ENCODE measurements around the gene PHKG1. TPM values are rescaled to one million over a fixed set of nuclear protein-coding genes. Genes with fewer than 3 reads are reported as not detected.
"Not testable (repeated sequence)": the region's sequence is repeated elsewhere in the genome, so short reads cannot be mapped to it uniquely, and the experiment has no call there.

Gene PHKG1
- total RNA-seq, 2 donors from 2014 or later: 3.7 to 3.8 TPM

DNA sequence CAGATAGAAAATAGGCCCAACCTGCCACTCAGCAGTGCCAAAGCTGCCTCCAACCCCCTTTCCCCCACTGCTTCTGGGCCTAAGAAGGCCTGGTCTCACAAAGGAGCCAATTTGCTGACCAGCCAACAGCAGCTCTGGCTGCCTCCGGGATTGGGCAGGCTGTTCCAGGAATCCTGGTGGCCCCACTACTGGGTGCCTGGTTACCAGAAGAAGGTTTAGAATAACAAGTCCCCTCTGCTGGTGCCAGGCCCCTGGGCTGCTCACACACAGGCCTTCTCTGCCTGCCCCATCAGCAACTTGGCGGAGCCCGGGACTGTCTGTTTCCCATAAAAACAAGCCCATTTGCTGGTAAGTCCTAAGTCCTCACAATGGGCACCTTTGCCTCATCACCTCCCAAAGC is 1.2 kb downstream of the PHKG1 start:
- intact Hi-C loops (cut with DNase I): no loop called here
- peak; percentile 87 for DNase-seq (ENCODE audit: low spot score)

DNA sequence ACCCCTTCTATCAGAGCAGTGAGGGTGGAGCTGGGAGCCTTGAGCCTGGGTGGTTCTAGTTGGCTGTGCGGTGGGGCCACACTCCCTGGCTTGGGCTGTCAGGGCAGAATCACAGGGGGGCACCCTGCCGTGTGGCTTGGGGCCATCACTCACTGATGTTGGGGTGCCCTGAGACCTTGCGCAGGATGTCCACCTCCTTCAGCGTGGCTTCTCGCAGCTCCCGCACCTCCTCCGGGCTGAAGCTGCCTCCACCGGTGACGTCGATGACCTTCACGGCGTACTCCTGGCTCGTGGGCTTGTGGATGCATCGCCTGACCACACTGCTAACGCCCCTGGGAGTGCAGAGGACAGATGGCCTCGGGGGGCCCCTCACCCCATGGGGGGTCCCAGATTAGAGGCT is 5.3 kb downstream of the PHKG1 start:
- peak; percentile 62 for DNase-seq (ENCODE audit: low spot score)
- intact Hi-C loops (cut with DNase I): no loop called here

DNA sequence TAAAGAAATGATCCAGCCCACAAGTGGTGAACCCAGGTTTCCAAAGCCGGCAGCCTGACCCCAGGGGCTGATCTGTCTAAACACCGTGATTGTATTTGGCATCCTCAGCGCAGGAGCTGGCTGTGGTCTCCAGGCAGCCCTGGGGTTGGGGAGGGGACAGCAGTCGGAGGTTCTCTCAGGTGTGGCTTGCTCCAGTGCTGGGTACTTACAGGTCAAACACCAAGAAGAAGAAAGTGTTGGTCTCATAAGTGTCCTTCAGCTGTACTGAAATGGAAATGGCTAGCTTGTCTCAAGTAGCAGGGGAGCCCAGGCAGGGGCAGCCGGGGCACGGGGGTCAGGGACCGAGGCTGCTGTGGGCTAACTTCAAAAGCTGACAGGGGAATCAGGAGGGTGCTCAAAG is 6.0 kb downstream of the PHKG1 start:
- intact Hi-C loops (cut with DNase I): no loop called here
- DNase-seq (ENCODE audit: low spot score): peak; percentile 58

DNA sequence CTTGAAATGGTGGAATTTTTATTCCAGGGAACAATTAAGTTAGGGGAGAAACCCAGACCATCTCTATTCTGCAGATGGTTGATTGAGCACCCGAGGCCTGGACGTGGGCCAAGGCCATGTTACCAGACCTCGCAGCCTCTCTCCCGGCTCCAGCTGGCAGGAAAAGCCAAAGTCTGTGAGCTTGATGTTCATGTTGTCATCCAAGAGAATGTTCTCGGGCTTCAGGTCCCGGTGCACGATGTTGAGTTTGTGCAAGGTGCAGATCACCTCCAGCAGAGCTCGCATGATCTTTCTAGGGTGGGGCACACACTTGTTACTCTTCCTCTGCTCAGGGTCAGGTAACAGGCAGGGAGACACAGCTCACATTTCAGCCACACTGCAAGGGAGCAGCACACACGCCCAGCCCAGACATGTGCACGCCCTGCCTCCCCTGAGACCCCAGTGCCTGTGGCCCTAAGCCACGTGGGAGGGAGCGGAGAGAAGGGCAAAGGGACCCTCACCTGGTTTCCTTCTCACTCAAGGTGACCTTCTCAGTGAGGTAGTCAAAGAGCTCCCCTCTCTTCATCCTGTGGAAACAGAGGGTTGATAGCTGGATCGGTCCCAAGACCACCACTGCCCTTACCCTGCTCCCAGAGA is 9.5 kb downstream of the PHKG1 start:
- intact Hi-C loops (cut with DNase I): no loop called here
- peak; percentile 84 for DNase-seq (ENCODE audit: low spot score)

DNA sequence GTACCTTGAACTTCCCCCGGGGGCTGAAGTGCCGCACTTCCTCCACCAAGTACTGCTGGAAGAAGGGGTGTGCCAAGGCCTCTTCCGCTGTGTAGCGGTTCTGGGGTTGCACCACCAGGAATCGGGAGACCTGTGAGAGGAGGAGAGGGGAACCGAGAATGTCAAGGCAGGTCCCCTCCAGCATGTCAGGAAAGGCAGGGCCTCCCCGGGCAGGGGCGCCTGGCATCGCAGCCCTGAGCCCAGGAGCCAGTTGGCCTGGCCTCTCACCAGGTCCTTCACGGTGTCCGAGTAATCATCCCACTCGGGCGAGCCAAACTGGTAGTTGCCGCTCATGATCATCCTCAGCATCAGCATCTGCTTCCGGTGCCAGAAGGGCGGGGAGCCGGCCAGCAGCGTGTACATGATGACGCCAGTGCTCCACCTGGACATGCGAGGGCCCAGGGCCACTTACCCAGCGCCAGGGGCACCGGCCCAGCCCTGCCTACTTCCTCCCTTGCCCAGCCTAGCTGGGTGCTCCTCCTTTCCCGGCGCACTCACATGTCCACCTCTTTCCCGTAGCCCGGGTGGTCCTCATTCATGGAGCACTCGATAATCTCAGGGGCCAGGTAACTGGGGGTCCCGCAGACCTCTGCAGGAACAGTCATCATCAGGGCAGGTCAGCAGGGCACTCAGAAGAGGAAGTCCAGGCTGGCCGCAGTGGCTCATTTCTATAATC is 11.0 kb downstream of the PHKG1 start:
- peak; percentile 72 for DNase-seq (ENCODE audit: low spot score)
- intact Hi-C loops (cut with DNase I): no loop called here

DNA sequence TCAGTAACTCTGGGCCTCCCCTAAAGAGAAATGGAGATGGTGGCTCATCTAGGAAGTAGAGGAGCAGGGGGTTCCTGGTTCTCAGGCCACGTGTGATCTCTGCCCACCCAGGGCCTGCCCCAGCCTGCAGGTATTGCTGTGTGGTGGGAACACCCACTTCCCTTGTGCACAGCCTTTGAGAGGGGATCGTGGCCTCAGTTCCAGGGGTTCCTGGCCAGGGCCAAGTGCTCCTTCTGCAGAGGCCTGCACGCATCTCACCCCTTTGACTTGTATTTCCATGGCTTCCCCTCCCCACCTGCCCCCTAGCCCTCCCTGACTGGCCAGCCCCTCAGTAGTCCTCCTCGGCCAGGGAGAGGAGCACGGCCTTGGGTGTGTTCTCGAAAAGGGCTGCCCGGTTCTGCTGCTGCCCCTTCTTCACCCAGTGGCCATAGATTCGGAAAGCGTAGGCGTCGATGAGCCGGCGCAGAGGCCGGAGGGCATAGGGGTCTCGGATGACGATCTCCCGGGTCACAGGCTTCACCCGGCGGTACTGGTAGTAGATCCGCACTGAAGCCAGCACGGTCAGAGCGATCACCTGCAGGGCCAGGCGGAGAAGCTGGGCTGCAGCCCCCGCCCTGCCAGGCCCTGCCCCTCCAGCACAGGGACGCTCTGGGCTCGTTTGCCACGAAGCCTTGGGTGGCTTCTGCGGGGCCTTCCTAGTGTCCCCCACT is 11.9 kb downstream of the PHKG1 start:
- intact Hi-C loops (cut with DNase I): not testable (repeated sequence)
- DNase-seq (ENCODE audit: low spot score): peak; percentile 81

DNA sequence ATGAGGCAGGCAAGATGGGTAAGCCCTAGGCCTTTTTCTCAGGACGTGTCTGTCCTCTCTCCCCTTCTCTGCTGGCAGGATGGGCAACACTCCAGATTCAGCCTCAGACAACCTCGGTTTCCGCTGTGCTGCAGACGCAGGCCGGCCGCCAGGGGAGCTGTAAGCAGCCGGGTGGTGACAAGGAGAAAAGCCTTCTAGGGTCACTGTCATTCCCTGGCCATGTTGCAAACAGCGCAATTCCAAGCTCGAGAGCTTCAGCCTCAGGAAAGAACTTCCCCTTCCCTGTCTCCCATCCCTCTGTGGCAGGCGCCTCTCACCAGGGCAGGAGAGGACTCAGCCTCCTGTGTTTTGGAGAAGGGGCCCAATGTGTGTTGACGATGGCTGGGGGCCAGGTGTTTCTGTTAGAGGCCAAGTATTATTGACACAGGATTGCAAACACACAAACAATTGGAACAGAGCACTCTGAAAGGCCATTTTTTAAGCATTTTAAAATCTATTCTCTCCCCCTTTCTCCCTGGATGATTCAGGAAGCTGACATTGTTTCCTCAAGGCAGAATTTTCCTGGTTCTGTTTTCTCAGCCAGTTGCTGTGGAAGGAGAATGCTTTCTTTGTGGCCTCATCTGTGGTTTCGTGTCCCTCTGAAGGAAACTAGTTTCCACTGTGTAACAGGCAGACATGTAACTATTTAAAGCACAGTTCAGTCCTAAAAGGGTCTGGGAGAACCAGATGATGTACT is 13.1 kb downstream of the PHKG1 start:
- intact Hi-C loops (cut with DNase I): loop anchor here in 1 of 2 donors (5.0 to 10.0 kb wide), 2 partner anchors 77 to 115 kb away; partner anchors contain the start of gene NIPSNAP2
- peak; percentile 91 for DNase-seq (ENCODE audit: low spot score)

DNA sequence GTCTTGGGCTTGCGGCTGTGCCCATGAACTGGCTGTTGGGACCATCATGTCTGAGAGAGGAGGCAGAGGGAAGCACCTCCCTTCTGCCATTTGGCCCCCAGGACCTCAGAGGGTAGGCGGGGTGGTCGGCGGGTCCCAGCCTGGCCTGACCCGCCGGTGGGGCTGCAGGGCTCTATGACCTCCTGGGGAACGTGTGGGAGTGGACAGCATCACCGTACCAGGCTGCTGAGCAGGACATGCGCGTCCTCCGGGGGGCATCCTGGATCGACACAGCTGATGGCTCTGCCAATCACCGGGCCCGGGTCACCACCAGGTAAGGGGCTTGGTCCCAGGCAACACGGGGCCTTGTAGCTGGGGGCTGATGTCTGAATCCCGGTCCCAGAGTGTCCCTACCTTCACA is 14.6 kb downstream of the PHKG1 start:
- peak; percentile 68 for DNase-seq (ENCODE audit: low spot score)

DNA sequence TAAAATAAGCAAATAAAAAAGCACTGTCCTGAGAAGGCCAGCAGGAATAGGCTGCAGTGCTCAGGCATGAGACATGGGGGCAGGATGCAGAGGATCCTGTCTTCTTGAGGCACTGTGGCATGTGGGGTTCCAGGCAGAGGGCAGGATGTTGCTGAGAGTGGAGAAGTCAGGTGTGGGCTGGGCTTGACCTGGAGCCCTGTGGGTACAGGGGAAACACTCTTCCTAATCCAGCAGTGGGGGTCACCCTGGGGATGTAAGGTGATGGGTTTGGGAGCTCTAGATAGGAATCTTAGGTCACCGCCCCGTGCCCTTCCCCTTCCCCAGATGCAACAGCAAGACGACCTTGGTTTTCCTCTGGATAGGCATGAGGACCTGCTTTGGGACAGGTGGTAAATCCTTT is 15.1 kb downstream of the PHKG1 start:
- intact Hi-C loops (cut with DNase I): loop anchor here in 1 of 2 donors (5.0 to 10.0 kb wide), 2 partner anchors 75 to 113 kb away; partner anchors contain the start of gene NIPSNAP2
- DNase-seq (ENCODE audit: low spot score): peak; percentile 63

More for the DNA sequence above, 14.6 kb downstream of the PHKG1 start:
- intact Hi-C loops (cut with DNase I): loop anchor here in 1 of 2 donors (5.0 to 10.0 kb wide), 2 partner anchors 76 to 113 kb away; partner anchors contain the start of gene NIPSNAP2

DNA sequence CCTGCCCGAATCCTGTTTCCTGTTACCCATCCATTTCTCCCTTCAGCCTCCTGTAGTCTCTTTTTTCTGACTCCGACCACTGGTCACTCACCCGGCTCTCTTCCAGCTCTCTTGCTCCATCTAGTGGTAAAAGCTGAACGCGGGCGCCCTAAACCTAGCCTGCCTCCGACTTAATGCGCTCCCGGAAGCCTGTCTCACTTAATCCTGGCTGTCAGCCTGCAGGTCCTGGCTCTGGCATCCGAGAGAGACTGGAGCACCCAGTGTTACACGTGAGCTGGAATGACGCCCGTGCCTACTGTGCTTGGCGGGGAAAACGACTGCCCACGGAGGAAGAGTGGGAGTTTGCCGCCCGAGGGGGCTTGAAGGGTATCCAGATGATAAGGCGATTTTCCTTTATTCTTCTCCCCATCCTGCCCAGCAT is 18.4 kb downstream of the PHKG1 start:
- intact Hi-C loops (cut with DNase I): loop anchor here (5.0 to 10.0 kb wide), 2 partner anchors 72 to 110 kb away; partner anchors contain the start of gene NIPSNAP2 (in 1 of the 2)

DNA sequence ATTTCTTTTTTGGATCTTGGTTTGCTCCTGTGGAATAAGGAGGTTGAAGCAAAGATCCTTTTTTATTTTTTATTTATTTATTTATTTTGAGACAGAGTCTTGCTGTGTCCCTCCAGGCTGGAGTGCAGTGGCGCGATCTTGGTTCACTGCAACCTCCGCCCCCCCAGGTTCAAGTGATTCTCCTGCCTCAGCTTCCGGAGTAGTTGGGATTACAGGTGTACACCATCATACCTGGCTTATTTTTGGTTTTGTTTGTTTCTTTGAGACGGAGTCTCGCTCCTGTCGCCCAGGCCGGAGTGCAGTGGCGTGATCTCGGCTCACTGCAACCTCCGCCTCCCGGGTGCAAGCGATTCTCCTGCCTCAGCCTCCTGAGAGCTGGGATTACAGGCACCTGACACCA is 26.4 kb downstream of the PHKG1 start:
- DNase-seq (ENCODE audit: low spot score): peak; percentile 48
- intact Hi-C loops (cut with DNase I): not testable (repeated sequence)

More for the DNA sequence above, 18.4 kb downstream of the PHKG1 start:
- peak; percentile 92 for DNase-seq (ENCODE audit: low spot score)

DNA sequence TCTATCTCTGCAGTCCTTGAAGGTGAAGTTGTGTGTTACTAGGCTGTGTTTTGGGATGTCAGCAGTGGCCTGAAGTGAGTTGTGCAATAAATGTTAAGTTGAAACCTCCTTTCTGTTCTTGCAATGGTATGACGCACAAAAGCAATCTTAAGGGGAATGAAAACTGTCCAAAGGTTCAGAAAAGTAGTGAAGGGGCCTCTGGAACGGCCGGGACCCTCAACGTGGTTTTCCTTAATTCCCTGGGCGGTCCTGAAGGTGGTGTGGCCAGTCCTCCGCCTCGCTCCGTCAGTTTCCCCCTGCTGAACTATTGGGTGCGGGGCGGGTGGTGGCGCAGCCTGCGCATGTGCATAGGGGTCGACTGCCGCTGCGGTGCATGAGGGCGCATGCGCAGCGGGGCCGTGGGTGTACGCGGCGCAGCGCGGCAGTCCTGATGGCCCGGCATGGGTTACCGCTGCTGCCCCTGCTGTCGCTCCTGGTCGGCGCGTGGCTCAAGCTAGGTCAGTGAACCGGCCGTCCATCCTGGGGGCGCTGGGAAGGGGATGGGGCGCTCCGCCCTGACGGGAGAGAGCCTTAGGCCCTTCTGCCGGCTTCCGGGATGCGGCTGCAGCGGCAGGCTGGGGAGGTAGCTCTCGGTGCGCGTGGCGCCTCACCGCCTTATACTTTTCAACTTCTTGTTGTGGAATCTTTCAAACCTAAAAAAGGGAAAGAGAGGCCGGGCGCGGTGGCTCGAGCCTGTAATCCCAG is 28.7 kb downstream of the PHKG1 start, which contains the start of gene SUMF2:
TSS of gene SUMF2 (plus strand) at position 405 of the 744 bp plus-strand sequence. CDS start at position 431, 26 bp downstream.
- intact Hi-C loops (cut with DNase I): loop anchor here in 1 of 2 donors (2.0 kb wide), 1 partner anchor 53 kb away; no protein-coding TSS in a partner anchor
- DNase-seq (ENCODE audit: low spot score): peak; percentile 97

DNA sequence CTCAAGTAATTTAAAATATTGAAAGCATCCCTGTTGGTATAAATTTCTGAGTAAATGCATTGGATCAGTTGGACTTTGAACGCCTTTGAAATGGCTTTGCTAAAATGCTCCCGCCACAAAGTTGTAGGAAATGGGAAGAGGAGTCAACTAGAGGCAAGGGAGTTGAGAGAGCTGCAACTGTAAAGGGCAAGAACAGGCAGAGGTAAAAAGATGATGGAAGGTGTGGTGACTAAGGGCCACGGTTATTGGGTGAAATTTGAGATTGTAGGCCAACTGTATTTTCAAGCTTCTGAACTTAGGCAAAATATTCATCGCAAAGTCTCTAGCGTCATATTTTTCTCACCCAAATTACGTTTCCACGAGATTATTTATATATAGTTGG is 29.3 kb downstream of the PHKG1 start:
- intact Hi-C loops (cut with DNase I): no loop called here

DNA sequence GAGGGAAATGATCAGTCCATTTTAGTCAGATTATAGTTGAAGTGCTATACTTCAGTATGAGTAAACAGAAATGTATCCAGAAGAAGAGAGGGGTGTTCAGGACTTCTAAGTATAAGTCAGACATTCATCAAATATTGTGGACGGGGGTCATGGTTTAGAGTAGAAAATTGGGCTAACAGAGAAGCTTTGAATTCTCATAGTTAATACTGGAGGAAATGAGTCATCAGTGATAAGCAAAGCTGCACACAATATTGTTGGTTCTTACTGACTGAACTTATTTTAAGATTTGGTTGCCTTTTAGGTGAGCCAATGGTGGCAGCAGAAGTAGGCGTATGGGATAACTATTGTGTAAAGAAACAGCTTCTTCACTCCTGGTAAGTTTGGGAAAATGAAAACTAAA is 30.4 kb downstream of the PHKG1 start:
- DNase-seq (ENCODE audit: low spot score): no peak
- intact Hi-C loops (cut with DNase I): no loop called here

More for the DNA sequence above, 29.3 kb downstream of the PHKG1 start:
- DNase-seq (ENCODE audit: low spot score): no peak

DNA sequence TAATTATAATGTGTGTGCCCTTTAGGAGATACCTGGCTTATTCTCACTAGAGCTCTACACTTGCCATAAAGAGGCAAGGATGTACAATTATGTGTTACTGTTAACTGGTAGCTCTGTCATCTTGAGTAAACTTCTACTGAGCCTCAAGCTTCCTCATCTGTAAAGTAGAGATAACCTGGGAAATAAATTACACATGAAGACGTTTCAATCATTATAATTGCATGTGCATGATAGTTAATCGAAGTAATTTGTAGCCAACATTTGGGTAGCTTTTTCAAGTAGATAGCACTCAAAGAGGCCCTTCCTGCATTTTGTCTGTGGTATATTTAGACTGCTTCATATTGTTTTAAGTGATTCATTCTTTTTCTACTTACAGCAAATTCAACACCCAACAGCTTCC is 38.8 kb downstream of the PHKG1 start:
- intact Hi-C loops (cut with DNase I): no loop called here
- DNase-seq (ENCODE audit: low spot score): no peak

DNA sequence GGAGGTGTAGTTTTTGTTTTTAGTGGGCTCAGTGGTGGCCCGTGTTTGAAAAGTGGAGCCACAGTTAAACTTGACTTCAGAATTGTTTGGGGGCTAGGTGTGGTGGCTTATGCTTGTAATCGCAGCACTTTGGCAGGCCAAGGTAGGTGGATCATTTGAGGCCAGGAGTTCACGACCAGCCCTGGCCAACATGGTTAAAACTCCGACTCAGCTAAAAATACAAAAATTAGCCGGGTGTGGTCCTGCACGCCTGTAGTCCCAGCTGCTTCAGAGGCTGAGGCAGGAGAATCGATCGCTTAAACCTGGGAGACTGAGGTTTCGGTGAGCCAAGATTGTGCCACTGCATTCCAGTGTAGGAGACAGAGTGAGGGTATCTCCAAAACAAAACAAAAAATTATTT is 39.4 kb downstream of the PHKG1 start:
- intact Hi-C loops (cut with DNase I): no loop called here
- no peak for DNase-seq (ENCODE audit: low spot score)

DNA sequence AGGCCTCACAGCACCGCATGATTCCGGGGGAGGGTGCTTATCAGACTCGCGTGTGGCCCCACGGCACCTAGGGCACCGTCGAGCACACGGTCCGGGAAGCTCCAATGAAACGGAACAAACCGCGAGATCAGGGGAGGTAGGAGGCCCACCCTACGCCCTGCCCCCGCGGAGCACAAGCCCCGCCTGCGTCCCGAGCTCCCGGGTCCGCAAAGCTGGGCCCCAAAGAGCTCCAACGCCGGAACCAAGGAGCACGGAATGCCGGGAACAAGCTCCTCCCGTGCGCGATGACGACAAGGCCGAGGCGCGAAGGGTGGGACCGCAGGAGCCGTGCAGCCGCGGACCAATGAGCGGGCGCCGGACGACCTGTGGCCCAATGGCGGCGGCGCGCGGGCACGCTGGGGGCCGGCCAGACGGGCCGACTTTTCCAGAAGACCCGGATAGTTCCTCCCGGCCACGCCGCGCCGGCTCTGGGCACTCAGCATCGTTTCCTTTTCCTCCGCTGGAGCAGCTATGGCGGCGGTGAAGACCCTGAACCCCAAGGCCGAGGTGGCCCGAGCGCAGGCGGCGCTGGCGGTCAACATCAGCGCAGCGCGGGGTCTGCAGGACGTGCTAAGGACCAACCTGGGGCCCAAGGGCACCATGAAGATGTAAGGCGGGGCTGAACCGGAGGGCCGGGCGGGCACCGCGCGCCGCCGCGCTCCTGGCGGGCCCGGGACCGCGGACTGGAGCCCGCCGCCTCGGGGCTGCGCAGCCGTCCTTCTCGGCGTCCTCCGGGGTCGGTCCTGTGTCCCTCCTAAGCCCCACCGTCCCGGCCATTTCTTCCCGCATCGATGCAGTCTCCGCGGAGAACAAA is 41.2 kb downstream of the PHKG1 start, which contains the start of the genes CCT6A and PSPH:
TSS of gene CCT6A (plus strand) at position 427 of the 853 bp plus-strand sequence. CDS start at position 511, 84 bp downstream.
TSS of gene PSPH (minus strand) at position 106 of the 853 bp plus-strand sequence. CDS start 30,232 bp downstream, outside the sequence.
- intact Hi-C loops (cut with DNase I): no loop called here

More for the DNA sequence above, 41.2 kb downstream of the PHKG1 start, which contains the start of the genes CCT6A and PSPH:
- peak; percentile 99 for DNase-seq (ENCODE audit: low spot score)

All from posterior vena cava (tissue), 2 donors.